GM18867 (cell line): ENCODE data around the gene RPP30.

Source experiments
- ATAC-seq: cut with Tn5 transposase; IDR thresholded peaks from one replicate; pipeline ENCODE4 v1.9.1; 2021; ENCODE audit warnings: mild to moderate bottlenecking, moderate library complexity; ENCODE audit not compliant: unreplicated experiment

RPP30 gene

GRCh38 chr10:90915766-90916075 lies 43.9 kb downstream of the RPP30 start:
- no peak for ATAC-seq

- no peak for ATAC-seq
These were observed 44.8 kb downstream of the RPP30 start for GRCh38 chr10:90916392-90917237.

GRCh38 chr10:90917238-90917967 lies 45.6 kb downstream of the RPP30 start:
- ATAC-seq: no peak

- ATAC-seq: no peak
These were observed 46.2 kb downstream of the RPP30 start for GRCh38 chr10:90917968-90918318.

GRCh38 chr10:90919683-90920574 lies 48.2 kb downstream of the RPP30 start:
- ATAC-seq: no peak

- no peak for ATAC-seq
These were observed 49.4 kb downstream of the RPP30 start, which contains the start of gene ANKRD1 for GRCh38 chr10:90920986-90921666. Gene ANKRD1 (minus strand): TSS chr10:90921087. CDS start chr10:90921027, 60 bp downstream.

- ATAC-seq: no peak
These were observed 50.1 kb downstream of the RPP30 start for GRCh38 chr10:90921906-90922305.

GRCh38 chr10:90923111-90923731 lies 51.4 kb downstream of the RPP30 start:
- no peak for ATAC-seq

GRCh38 chr10:90924552-90924951 lies 52.8 kb downstream of the RPP30 start:
- ATAC-seq: no peak

- ATAC-seq: no peak
These were observed 53.6 kb downstream of the RPP30 start for GRCh38 chr10:90925079-90926029.

- ATAC-seq: no peak
These were observed 55.5 kb downstream of the RPP30 start for GRCh38 chr10:90927293-90927692.

- no peak for ATAC-seq
These were observed 57.4 kb downstream of the RPP30 start for GRCh38 chr10:90929179-90929578.

- no peak for ATAC-seq
These were observed 58.5 kb downstream of the RPP30 start for GRCh38 chr10:90930070-90930837.

GRCh38 chr10:90930971-90931871 lies 59.4 kb downstream of the RPP30 start:
- no peak for ATAC-seq

GRCh38 chr10:90935581-90936275 lies 64.0 kb downstream of the RPP30 start:
- no peak for ATAC-seq

- no peak for ATAC-seq
These were observed 64.5 kb downstream of the RPP30 start for GRCh38 chr10:90936276-90936659.
